Myocyte (in vitro differentiated cells): ENCODE measurements around the gene FRAS1. TPM values are rescaled to one million over a fixed set of nuclear protein-coding genes. Genes with fewer than 3 reads are reported as not detected.
A peak's percentile ranks its signal among the peaks of the same experiment; 100 is the strongest.
"Not testable (repeated sequence)": the region's sequence is repeated elsewhere in the genome, so short reads cannot be mapped to it uniquely, and the experiment has no call there.

Experiments
- DNase-seq: peaks from one replicate; pipeline ENCODE4 v3.0.0-alpha.2; 2012; ENCODE audit warnings: low read depth
- total RNA-seq: library from RNA; depleted of rRNA; stranded (reverse); fragments of >200 nt; gene quantifications from 2 replicates; pipeline ENCODE4 v1.2.3, GENCODE V29; 2014

FRAS1 gene
- total RNA-seq, 1 donor from 2014 or later, result 21.0 TPM

DNA sequence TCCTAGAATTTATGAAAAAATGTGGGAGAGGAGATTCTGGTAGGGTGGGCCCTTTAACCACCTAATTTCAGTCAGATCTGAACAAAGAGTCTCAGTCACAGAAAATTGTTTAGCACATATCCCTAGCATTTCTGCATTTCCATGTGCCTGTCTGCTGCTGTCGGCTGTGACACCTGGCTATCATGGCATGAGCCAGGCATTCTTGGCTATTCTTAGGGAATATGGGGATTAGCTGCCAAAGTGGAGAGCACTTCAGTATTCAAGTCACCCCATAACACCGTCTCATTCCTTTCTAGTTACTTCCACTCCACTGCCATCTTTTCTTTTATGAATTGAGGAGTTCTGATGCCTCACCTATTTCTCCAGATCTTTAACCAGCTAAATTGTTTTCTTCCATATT is 211.5 kb downstream of the FRAS1 start:
- DNase-seq, result peak; percentile 31

DNA sequence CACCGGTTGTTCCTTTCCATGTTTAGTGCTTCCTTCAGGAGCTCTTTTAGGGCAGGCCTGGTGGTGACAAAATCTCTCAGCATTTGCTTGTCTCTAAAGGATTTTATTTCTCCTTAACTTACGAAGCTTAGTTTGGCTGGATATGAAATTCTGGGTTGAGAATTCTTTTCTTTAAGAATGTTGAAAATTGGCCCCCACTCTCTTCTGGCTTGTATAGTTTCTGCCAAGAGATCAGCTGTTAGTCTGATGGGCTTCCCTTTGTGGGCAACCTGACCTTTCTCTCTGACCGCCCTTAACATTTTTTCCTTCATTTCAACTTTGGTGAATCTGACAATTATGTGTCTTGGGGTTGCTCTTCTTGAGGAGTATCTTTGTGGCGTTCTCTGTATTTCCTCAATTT is 218.3 kb downstream of the FRAS1 start:
- not testable (repeated sequence) for DNase-seq

DNA sequence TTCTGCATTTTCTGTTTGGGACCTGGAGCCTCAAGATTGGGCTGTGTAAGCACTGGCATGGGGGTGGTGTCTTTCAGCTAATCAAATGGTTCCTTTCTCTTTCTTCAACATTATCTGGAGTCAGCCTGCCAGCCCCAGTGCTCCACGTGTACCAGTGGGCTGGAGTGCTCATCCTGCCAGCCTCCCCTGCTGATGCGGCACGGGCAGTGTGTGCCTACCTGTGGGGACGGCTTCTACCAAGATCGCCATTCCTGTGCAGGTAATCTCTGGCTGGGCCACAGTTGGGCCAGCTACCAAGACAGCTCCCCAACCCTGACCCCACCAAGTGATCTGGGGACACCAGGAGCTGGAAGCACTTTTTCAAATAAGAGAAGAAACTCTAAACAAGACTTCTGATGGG is 229.2 kb downstream of the FRAS1 start:
- DNase-seq, result no peak

DNA sequence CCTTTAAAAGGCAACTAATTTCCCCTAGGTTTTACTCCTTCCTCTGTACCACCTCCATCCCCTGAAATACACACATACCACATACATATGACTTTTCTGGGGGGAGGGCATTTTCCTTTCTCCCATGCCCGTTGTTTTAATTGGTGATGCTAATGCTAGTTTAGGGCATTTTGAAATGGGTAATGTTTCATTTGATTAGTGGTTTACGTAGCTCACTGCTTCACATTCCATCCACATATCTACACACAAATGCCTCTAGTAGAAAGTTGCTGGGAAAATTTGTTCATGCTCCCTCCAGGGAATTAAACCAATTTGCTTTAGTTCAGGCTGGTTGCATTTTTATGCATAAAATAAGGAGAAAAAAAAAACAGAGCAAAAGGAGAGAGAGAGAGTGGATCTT is 231.2 kb downstream of the FRAS1 start:
- peak; percentile 25 for DNase-seq

DNA sequence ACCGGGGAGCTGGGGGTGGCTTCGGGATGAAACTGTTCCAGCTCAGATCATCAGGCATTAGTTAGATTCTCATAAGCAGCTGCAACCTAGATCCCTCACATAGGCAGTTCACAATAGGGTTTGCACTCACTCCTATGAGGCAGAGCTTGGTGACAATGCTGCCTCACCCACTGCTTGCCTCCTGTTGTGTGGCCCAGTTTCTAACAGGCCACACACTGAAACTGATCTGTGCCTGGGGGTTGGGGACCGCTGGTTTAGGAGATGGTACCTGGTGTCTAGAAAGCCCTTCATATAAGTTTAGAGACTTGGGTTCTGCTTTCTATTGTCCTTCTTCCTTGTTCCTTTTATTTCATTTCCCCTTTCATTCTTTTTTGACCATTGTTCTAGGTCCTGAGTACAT is 234.2 kb downstream of the FRAS1 start:
- DNase-seq, result peak; percentile 37

DNA sequence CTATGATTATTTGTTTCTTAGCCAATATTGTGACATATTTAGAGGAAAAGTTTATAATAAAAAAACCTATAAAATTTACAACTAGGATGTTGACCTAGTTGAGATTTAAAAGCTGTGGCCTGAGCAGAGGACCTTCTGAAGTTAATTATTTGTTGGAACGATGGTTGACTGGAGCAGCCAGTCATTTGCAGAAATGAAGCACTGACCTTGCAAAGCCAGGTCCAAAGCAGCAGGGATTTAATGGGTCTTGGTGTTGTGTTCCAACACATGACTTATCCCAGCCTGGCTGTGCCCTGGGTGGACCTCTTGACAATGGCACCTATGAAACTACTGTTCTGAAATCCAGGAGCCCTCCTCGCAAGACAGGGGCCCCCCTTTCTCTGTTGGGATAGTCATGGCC is 235.2 kb downstream of the FRAS1 start:
- no peak for DNase-seq

DNA sequence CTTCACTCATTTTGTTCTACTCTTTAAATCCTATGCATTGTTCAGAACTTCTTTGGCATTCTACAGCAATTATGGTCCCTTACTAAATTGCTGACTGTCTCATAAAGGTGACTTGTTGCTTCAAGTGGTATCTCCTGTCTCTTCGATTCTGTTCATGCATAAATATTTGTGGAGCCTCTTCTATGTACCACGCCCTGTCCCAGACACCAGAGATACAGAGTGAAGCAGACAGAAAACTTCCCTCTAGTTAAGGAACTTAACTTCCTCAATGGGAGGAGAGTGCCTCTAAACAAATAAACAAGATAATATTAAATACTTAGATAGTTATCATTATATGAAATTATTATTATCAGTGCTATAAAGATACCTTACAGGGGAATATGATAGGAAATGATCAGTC is 235.7 kb downstream of the FRAS1 start:
- DNase-seq, result peak; percentile 40

DNA sequence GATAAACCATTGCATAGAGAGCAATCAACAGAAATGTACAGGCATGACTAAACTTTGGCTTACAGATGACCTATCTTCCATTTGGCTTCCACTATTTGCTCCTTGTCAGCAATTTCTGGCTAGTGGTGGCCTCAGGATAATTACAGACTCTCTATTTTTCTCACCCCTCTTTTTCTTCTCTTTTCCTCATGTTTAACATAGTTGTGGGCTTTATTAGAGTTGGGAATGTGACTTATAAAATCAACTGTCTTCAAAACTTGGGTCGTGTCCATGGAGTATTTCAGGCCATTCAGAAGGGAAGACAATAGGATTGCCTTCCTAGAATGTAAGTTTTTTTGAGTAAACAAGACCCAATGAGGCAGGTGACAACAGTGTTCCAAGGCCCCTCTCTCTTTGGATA is 236.2 kb downstream of the FRAS1 start:
- DNase-seq, result no peak

DNA sequence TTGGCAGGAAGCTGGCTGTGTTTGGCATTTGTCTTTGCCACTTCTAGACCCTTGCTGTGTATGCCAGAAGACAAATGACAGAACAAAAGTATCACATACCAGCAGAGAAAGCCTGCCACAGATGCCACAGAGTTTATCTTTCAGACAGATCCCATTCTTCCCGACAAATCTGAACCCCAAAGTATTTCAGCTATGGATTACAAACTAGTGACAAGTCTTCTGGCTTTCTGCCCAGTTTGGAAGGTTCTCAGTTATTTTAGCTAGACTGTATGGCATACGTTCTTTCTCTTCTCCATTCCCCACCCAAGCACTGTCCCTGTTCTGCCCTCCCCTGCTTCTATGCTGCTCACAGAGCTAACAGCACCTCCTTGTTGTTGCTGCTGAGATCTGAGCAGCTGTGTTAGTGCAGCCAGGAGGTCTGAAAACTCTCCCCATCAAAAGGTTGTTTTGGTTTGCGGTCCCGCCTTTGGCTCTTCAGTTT is 236.7 kb downstream of the FRAS1 start:
- peak; percentile 95 for DNase-seq

DNA sequence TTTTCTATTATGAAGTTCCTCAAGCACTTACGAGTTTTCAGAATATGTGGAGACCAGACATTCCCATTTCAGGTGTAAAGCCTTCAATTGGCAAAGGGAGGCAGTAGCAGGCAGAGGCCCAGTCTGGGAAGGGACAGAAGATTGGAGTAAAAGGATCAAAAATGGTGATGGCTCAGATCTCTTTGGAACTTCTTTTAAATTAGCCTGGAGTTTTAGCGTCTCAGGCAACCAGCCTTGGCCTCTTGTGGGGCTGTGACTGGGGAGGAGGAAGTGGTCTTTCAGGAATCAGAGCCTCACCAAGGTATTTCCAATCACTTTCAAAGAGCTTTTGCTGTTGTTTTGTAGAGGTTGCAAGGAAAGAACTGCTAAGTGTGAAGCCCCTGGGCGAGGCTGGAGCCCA is 239.1 kb downstream of the FRAS1 start:
- no peak for DNase-seq

DNA sequence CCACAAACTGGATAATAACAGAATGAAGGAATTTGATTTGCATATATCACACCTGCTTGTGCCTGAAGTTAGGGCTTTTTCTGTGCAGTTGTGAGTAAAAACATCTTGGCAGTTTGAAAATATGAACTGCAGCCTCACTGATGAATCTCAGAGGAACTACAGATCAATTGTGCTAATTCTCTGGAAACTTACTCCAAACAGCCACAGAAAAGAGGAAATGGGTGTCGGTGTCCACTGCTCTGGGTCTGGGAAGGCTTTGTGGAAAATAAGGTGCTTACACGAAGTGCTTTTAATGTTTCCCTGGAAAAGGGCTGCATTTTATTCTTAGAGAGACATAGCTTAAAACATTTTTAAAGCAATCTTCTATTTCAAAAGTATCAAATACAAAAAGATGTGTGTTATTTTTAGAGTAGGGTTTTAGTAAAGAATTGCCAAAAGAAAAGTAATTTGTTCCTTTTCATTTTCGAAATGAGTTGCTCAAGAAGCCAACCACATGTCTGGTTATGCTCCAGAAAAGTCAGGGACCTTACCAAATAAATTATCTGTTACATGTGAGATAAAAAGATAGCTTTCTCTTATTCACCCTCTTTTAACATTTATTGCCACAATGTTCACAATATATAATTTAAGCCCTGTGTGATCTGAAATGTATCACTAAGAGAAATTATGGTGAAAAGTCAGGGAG is 240.1 kb downstream of the FRAS1 start:
- DNase-seq, result peak; percentile 14

DNA sequence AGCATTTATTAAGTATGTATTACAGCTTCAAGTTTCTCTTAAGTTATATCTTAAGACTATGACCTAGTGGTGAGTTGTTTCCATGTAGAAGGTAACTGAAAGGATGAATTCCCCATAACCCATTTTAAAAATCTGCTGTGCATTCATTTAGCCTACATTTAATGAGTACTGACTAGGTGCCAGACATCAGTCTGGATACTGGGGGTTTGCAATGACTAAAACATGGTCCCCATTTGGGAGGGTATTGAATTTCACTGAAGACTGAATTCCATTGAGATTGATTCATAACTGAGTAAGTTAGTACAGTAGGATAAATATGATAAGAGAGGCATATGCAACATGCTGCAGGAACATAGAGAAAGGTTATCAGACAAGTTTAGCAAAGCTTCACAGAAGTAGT is 241.5 kb downstream of the FRAS1 start:
- DNase-seq, result peak; percentile 22

DNA sequence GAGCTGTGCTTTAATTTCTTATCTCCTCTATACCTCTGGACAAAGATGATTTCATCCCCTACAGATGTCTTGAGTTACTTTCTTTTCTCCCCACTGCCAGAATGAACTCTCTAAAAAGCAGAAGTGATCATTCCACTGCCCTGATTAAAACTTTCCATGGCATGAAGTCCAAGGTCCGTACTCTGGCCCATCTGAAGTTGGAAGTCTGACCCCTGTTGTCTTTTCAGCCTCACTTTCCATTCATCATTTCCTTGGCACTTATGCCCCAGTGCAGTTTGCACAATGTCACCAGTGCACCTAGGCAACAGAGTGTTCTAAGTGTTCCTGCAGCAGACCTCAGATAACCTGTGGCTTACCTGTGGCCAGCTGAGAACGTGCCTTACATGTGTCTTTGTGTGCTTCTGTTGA is 242.4 kb downstream of the FRAS1 start:
- no peak for DNase-seq

DNA sequence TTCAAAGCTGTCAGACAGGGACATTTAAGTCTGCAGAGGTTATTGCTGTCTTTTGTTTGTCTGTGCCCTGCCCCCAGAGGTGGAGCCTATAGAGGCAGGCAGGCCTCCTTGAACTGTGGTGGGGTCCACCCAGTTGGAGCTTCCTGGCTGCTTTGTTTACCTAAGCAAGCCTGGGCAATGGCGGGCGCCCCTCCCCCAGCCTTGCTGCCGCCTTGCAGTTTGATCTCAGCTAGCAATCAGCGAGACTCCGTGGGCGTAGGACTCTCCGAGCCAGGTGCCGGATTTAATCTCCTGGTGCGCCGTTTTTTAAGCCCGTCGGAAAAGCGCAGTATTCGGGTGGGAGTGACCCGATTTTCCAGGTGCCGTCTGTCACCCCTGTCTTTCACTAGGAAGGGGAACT is 250.1 kb downstream of the FRAS1 start:
- DNase-seq, result not testable (repeated sequence)

DNA sequence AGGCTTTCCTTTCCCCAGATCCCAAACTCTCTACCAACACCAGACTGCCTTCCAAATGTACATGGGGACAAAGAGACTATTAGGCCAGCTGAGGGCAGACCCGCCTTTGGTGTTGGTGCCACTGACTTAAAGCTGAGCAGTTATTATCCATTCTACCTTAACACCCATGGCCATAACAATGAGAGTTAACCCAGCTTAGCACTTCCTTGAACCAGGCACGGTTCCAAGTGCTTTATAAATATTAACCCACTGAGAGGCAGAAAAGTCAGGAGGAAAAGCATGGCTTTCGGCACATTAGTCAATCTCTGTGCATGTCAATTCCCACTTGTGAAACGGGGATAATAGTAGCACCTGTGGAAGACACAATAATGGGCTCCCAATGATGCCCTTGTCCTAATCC is 251.4 kb downstream of the FRAS1 start:
- no peak for DNase-seq

DNA sequence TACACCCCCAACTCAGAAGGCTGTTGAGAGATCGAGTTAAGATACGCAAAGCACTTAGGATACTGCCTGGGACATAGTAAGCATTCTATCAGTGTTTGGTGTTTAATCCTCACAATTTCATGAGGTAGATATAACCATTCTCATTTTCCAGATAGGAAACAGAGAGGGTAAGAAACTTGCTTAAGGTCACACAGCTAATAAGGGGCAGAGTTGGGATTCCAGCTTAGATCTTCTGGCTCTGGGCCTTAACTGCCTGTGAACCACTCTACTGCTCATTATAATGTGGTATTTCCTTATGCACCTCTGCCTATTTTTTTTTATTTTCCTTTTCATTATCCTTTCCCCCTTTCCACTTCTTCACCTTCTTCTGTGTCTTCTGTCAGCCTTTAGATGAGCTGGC is 252.2 kb downstream of the FRAS1 start:
- DNase-seq, result no peak

DNA sequence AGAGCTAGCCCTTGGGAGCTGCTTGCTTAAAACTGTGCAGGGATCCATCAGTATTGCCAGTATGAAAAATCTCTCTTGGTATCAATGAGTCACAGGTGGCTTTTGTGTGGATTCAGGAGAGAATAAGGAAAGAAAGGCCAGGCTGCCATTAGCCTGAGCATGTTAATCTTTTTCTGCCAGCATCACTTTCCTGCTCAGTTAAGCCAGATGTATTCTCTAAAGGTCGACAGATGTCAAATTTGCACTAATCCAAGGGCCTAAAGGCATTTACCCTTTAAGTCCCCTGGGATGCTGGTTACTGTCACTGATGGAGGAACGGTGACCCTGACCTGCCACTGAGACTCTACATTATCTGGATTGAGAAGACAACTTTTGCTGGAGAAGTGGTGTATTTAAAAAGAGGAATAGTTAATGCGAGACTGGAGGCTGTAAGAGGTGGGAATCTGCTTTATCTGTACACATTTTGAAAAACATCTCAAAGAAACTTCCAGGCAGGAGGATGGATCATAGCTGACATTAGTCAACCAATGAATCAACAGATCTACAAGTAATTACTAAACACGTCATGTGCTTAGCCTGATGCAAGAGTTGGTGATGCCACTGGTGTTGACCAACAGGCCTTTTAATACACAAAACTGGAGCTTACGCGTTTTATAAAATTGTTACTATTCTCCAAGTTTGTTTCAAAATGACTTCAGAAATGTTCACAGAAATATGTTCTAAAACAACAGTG is 253.1 kb downstream of the FRAS1 start:
- DNase-seq, result no peak

DNA sequence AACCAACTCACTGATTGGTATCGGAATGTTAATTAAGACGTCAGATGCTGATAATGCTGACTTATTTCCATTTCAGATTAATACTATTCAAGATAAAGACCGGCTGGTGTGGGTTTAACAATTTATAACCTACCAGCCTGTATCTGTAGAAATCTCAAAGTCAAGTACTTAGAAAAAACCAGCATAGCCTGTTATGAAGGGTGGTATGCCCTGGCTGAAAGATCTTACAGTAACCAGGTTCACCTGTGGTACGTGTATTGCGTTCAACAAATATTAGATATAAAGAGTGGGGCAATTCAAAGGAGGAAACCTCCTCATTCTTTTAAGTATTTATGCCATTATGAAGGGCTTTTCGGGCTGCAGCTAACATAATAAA is 253.6 kb downstream of the FRAS1 start:
- DNase-seq, result no peak

DNA sequence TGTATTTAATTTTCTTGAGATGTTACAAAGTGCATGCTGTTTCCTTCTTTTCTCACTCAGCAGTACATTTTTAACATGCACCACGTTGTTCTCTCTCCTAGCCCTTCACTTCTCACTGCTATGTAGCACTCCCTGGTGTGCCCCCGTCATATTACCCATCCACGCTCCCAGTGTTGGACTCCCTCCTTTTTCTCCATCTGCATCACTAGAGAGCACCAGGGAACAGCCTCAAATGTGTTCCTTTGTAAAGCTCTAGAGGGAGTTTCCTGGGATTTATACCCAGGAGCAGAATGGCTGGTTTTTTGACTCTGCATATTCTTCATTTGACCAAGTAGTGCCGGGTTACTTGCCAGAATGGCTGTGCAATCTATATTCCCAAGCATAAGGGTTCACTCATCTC is 254.2 kb downstream of the FRAS1 start:
- no peak for DNase-seq

DNA sequence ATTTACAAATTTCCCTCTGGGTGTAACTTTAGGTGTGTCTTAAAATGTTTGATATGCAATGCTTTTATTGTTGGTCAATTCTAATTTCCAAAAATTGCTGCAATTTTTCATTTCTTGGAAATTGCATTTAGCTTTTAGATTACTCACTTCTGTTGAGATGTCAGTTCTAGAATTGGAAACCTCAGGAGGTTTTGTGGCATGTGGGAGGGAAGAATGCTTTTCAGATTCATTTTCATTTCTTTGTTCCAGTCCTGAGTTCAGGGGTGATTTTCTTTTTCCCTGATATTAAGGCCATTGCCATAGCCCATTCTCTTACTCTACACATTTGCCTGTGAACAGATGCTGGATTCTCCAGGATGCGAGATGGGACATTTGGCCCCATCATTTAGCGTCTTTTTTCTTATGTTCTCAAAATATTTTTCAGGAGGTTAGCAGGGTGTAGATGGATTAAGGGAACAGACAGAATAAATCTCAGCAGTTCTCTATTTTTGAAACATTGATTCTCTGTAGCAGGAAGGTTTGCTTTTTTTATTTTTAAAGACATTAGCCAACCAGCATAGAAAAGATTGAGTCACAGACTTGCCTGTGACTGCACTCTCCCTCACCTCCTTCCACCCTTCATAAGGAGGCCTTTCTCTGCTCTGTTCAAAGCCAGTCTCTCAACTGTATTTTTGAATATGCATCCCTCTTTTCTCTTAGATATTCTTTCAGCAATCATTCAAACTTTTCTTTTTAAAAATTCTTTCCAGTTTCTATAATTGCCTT is 256.0 kb downstream of the FRAS1 start:
- DNase-seq, result peak; percentile 47

DNA sequence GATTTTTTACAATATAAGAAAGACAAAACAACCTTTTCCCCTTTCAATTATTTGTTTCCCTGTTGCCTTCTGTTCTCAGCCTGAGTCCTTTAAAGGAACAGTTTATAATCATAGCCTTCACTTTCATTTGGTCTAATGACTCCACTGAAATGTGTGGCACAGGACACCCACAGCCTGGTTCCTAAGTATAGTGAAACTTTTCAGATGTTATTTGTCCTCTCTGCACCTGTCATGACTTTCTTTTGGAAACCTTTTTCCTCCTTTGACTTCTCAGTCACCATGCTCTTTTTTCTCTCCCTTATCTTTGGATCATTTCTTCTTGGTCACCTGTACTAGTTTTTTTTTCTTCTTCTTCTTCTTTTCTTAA is 256.6 kb downstream of the FRAS1 start:
- DNase-seq, result peak; percentile 48

DNA sequence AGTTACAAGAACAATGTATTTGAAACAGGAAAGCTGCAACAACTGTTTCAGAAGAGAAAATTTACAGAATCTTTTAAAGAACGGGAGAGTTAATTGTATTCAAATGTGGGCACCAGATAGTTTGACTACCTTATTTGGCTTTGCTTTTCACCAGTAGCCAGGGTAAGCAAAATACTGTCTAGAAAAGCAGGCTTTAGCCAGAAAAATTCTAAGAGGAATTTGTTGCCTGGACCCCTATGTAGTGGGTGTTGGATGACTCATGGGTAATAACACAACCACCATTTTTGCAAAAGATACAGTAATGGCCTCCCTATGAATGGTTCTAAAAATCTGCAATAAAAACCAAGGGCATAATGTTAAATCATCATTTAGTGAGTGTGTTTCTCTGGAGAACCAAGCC is 261.0 kb downstream of the FRAS1 start:
- no peak for DNase-seq
